GM12875 (cell line): ENCODE measurements around the gene CTNNA3.

Experiments used
- H3K4me3 ChIP-seq: one replicate; pipeline ENCODE4 v1.5.1; 2011; ENCODE audit warnings: low read depth, low read length, control low read depth
- CTCF ChIP-seq: IDR thresholded peaks from 2 replicates; pipeline ENCODE4 v1.5.1; 2011; ENCODE audit warnings: low read depth, mild to moderate bottlenecking, control low read depth, inconsistent platforms, low read length, moderate library complexity, borderline replicate concordance; ENCODE audit not compliant: insufficient read depth

The CTNNA3 gene

GRCh38 chr10:67077376-67077775 is 618.6 kb downstream of the CTNNA3 start:
- no peak overlapping the region for H3K4me3 ChIP-seq
- TF ChIP-seq CTCF = no peak

- no peak overlapping the region for H3K4me3 ChIP-seq
- no peak for TF ChIP-seq CTCF
Measured at GRCh38 chr10:67076144-67076543, 619.9 kb downstream of the CTNNA3 start.

GRCh38 chr10:67075491-67075971 is 620.5 kb downstream of the CTNNA3 start:
- no peak for TF ChIP-seq CTCF

GRCh38 chr10:67072654-67073053 is 623.3 kb downstream of the CTNNA3 start:
- no peak for TF ChIP-seq CTCF

More at GRCh38 chr10:67075491-67075971, 620.5 kb downstream of the CTNNA3 start:
- H3K4me3 ChIP-seq = no peak overlapping the region

GRCh38 chr10:67050415-67050814 is 645.6 kb downstream of the CTNNA3 start:
- no peak for TF ChIP-seq CTCF
- no peak overlapping the region for H3K4me3 ChIP-seq

More at GRCh38 chr10:67072654-67073053, 623.3 kb downstream of the CTNNA3 start:
- H3K4me3 ChIP-seq = no peak overlapping the region

- H3K4me3 ChIP-seq = no peak overlapping the region
- TF ChIP-seq CTCF = no peak
Measured at GRCh38 chr10:67049988-67050387, 646.0 kb downstream of the CTNNA3 start.

GRCh38 chr10:67046507-67046906 is 649.5 kb downstream of the CTNNA3 start:
- TF ChIP-seq CTCF = no peak

More at GRCh38 chr10:67046507-67046906, 649.5 kb downstream of the CTNNA3 start:
- H3K4me3 ChIP-seq = no peak overlapping the region
